ENCODE data around the gene MEN1.

The MEN1 gene

GRCh38 chr11:64801158-64801464 is 9.2 kb downstream of the MEN1 start:
- no peak for DNase-seq

- DNase-seq, result no peak
Measured at GRCh38 chr11:64800303-64801157, 9.8 kb downstream of the MEN1 start.

GRCh38 chr11:64799623-64800302 is 10.6 kb downstream of the MEN1 start:
- DNase-seq, result peak; percentile 65

GRCh38 chr11:64799256-64799622 is 11.1 kb downstream of the MEN1 start:
- DNase-seq, result no peak

- DNase-seq, result no peak
Measured at GRCh38 chr11:64796757-64797541, 13.4 kb downstream of the MEN1 start.

- DNase-seq, result no peak
Measured at GRCh38 chr11:64796047-64796756, 14.1 kb downstream of the MEN1 start.

- DNase-seq, result no peak
Measured at GRCh38 chr11:64794526-64794925, 15.8 kb downstream of the MEN1 start.

GRCh38 chr11:64793271-64794160 is 16.8 kb downstream of the MEN1 start:
- no peak for DNase-seq

- no peak for DNase-seq
Measured at GRCh38 chr11:64792482-64792881, 17.9 kb downstream of the MEN1 start.

GRCh38 chr11:64791781-64792291 is 18.5 kb downstream of the MEN1 start:
- no peak for DNase-seq

GRCh38 chr11:64790205-64791095 is 19.9 kb downstream of the MEN1 start:
- no peak for DNase-seq

GRCh38 chr11:64789331-64790204 is 20.8 kb downstream of the MEN1 start:
- no peak for DNase-seq

GRCh38 chr11:64788321-64789215 is 21.8 kb downstream of the MEN1 start:
- no peak for DNase-seq

GRCh38 chr11:64787526-64788320 is 22.6 kb downstream of the MEN1 start:
- DNase-seq, result no peak

GRCh38 chr11:64786308-64786707 is 24.0 kb downstream of the MEN1 start:
- DNase-seq, result no peak

GRCh38 chr11:64784813-64785581 is 25.4 kb downstream of the MEN1 start:
- no peak for DNase-seq

Measured in NCI-H1092 treated with DMSO at 0.1 percent for 48 hours (cell line).